HG03039 (cell line): ENCODE data around the gene CCDC40.

Source experiments
- ATAC-seq: cut with Tn5 transposase; IDR thresholded peaks from one replicate; pipeline ENCODE4 v1.9.1; 2021; ENCODE audit warnings: mild to moderate bottlenecking, moderate library complexity; ENCODE audit not compliant: unreplicated experiment

The CCDC40 gene

DNA sequence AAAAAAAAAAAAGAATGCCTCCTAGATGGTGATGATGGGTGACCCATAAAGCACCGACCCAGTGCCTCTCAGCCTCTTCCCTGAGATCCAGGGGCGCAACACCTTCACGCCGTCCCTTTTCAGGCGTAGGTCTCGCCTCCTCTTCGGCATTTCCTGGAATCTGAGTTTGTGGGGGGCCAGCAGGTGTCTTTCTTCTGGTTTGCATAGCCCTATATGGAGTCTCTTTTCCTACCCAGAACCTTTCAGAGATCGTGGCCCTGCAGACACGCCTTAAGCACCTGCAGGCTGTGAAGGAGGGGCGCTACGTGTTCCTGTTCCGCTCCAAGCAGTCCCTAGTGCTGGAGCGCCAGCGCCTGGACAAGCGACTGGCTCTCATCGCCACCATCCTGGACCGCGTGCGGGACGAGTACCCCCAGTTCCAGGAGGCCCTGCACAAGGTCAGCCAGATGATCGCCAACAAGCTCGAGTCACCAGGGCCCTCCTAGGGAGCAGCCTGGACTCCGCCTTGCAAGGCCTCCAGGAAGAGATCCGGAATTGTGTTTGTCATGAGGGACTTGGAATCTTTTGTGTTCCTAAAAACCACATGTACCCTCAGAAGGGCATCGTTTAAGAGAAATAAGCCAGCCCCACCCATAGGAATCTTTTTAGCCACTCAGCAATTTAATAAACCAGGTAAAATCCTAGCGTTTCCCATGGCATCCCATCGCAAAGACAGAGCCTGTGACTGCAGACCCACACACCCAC, 63.0 kb downstream of the CCDC40 start:
- no peak for ATAC-seq

DNA sequence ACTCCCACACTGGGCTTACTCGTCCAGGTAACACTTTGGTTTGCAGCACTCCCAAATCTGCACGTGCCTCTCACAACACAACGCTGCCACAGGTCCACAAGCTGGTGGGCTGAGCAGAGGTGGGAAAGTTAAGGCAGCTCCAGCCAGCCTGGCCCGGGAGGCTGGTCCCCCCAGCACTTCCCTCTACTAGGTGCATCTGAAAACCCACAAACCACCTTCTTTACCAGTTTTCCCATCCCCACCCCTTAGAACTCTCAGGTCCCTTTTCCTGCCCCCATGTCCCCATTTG, 63.5 kb downstream of the CCDC40 start:
- no peak for ATAC-seq

DNA sequence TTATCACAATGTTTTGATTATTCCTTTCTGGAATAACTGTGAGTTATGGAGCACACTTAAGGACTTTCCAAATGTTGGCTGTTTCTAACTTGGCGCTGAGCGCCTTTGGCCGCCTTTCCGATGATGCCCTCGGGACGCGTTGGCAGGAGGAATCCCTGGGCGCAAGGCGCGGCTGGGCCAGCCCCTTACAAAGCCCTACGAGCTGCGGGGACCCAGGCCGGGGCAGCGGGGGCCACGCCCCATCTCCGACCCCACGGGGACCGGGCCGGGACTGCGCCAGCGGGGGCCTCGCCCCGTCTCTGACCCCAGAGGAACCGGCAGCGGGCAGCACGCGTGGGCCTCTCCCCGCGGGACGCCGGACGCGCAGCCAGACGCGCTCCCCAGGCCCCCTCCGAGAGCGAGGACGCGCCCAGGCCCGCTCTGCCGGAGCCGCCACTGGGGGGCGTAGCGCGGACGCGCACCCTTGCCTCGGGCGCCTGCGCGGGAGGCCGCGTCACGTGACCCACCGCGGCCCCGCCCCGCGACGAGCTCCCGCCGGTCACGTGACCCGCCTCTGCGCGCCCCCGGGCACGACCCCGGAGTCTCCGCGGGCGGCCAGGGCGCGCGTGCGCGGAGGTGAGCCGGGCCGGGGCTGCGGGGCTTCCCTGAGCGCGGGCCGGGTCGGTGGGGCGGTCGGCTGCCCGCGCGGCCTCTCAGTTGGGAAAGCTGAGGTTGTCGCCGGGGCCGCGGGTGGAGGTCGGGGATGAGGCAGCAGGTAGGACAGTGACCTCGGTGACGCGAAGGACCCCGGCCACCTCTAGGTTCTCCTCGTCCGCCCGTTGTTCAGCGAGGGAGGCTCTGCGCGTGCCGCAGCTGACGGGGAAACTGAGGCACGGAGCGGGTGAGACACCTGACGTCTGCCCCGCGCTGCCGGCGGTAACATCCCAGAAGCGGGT, 64.8 kb downstream of the CCDC40 start, which contains the start of gene GAA:
Gene GAA, plus strand, starts transcription at position 571 of the 935 bp plus-strand sequence. CDS start 3,006 bp downstream, outside the sequence.
- ATAC-seq = peak; percentile 73

DNA sequence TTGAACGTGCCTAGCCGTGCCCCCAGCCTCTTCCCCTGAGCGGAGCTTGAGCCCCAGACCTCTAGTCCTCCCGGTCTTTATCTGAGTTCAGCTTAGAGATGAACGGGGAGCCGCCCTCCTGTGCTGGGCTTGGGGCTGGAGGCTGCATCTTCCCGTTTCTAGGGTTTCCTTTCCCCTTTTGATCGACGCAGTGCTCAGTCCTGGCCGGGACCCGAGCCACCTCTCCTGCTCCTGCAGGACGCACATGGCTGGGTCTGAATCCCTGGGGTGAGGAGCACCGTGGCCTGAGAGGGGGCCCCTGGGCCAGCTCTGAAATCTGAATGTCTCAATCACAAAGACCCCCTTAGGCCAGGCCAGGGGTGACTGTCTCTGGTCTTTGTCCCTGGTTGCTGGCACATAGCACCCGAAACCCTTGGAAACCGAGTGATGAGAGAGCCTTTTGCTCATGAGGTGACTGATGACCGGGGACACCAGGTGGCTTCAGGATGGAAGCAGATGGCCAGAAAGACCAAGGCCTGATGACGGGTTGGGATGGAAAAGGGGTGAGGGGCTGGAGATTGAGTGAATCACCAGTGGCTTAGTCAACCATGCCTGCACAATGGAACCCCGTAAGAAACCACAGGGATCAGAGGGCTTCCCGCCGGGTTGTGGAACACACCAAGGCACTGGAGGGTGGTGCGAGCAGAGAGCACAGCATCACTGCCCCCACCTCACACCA, 65.7 kb downstream of the CCDC40 start:
- no peak for ATAC-seq

DNA sequence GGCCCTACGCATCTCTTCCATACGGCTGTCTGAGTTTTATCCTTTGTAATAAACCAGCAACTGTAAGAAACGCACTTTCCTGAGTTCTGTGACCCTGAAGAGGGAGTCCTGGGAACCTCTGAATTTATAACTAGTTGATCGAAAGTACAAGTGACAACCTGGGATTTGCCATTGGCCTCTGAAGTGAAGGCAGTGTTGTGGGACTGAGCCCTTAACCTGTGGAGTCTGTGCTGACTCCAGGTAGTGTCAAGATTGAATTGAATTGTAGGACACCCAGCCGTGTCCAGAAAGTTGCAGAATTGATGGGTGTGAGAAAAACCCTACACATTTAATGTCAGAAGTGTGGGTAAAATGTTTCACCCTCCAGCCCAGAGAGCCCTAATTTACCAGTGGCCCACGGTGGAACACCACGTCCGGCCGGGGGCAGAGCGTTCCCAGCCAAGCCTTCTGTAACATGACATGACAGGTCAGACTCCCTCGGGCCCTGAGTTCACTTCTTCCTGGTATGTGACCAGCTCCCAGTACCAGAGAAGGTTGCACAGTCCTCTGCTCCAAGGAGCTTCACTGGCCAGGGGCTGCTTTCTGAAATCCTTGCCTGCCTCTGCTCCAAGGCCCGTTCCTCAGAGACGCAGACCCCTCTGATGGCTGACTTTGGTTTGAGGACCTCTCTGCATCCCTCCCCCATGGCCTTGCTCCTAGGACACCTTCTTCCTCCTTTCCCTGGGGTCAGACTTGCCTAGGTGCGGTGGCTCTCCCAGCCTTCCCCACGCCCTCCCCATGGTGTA, 66.4 kb downstream of the CCDC40 start:
- no peak for ATAC-seq

DNA sequence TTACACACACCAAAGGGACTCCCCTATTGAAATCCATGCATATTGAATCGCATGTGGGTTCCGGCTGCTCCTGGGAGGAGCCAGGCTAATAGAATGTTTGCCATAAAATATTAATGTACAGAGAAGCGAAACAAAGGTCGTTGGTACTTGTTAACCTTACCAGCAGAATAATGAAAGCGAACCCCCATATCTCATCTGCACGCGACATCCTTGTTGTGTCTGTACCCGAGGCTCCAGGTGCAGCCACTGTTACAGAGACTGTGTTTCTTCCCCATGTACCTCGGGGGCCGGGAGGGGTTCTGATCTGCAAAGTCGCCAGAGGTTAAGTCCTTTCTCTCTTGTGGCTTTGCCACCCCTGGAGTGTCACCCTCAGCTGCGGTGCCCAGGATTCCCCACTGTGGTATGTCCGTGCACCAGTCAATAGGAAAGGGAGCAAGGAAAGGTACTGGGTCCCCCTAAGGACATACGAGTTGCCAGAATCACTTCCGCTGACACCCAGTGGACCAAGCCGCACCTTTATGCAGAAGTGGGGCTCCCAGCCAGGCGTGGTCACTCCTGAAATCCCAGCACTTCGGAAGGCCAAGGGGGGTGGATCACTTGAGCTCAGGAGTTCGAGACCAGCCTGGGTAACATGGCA, 67.1 kb downstream of the CCDC40 start:
- no peak for ATAC-seq

DNA sequence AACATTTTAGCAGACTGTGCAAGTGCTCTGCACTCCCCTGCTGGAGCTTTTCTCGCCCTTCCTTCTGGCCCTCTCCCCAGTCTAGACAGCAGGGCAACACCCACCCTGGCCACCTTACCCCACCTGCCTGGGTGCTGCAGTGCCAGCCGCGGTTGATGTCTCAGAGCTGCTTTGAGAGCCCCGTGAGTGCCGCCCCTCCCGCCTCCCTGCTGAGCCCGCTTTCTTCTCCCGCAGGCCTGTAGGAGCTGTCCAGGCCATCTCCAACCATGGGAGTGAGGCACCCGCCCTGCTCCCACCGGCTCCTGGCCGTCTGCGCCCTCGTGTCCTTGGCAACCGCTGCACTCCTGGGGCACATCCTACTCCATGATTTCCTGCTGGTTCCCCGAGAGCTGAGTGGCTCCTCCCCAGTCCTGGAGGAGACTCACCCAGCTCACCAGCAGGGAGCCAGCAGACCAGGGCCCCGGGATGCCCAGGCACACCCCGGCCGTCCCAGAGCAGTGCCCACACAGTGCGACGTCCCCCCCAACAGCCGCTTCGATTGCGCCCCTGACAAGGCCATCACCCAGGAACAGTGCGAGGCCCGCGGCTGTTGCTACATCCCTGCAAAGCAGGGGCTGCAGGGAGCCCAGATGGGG, 68.0 kb downstream of the CCDC40 start:
- no peak for ATAC-seq

DNA sequence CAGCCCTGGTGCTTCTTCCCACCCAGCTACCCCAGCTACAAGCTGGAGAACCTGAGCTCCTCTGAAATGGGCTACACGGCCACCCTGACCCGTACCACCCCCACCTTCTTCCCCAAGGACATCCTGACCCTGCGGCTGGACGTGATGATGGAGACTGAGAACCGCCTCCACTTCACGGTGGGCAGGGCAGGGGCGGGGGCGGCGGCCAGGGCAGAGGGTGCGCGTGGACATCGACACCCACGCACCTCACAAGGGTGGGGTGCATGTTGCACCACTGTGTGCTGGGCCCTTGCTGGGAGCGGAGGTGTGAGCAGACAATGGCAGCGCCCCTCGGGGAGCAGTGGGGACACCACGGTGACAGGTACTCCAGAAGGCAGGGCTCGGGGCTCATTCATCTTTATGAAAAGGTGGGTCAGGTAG, 68.5 kb downstream of the CCDC40 start:
- no peak for ATAC-seq

DNA sequence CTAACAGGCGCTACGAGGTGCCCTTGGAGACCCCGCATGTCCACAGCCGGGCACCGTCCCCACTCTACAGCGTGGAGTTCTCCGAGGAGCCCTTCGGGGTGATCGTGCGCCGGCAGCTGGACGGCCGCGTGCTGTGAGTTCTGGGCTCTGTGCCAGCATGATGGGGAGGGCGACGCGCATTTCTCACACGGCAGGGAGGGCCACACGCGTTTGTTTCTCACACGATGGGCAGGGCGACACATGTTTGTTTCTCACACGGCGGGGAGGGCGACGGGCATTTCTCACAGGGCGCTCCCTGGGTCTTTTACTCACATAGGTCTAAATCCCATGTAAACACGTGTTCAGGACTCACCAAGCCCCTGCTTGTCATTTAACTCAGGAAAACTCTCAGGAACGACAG, 69.3 kb downstream of the CCDC40 start:
- no peak for ATAC-seq

DNA sequence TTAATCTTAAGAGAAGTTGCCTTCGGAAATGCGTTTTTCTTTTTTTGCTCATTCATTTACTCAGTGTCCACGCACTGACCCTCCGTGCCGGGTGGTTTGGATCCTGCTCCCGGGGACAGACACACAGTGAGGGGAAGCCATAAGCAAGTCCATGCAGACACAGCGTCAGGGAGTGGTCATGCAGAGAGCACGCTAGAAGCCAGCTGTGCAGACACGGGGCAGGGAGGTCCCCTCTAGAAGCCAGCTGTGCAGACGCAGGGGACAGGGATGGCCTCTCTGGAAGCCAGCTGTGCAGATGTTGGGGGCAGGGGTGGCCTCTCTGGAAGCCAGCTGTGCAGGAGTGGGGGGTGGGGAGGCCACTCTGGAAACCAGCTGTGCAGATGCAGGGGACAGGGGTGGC, 69.7 kb downstream of the CCDC40 start:
- no peak for ATAC-seq

DNA sequence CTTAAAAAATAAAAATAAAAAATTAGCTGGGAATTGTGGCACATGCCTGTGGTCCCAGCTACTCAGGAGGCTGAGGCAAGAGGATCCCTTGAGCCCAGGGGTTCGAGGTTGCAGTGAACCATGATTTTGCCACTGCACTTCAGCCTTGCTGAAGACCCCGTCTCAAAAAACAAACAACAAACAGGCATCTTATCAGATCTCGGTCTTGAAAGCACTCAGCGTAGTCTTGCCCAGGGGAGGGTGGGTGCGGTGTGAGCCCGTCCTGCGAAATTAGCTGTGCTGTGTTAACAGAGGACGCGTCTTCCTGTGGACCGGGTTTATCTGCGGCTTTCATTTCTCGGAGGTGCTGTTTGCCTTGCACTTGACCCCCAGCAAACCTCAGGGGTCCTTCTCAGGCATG, 70.3 kb downstream of the CCDC40 start:
- ATAC-seq = no peak

DNA sequence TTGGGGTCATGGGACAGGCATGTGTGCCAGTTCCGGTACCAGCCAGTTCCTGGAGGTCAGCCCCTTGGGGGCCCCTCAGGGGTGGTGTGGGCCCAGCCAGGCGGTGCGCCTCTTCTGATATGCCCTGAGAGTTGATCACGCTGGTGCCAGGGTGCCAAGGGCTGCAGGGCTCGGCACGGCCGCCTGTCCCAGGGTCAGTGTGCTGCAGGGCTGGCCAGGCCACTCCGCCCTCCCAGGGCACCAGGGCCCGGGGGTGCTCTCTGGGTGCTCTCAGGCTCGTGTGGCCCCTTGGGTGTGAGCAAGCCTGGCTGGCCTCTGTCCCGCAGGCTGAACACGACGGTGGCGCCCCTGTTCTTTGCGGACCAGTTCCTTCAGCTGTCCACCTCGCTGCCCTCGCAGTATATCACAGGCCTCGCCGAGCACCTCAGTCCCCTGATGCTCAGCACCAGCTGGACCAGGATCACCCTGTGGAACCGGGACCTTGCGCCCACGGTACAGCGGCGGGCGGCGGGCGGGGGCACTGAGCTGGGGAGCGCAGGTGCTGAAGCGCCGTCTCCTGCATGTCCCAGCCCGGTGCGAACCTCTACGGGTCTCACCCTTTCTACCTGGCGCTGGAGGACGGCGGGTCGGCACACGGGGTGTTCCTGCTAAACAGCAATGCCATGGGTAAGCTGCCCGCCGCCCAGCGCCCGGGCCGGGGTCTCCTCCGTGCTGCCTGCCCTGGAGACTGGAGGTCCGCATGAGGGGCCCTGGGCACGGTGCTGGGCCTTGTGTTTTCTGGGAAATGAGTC, 71.0 kb downstream of the CCDC40 start:
- ATAC-seq = no peak

DNA sequence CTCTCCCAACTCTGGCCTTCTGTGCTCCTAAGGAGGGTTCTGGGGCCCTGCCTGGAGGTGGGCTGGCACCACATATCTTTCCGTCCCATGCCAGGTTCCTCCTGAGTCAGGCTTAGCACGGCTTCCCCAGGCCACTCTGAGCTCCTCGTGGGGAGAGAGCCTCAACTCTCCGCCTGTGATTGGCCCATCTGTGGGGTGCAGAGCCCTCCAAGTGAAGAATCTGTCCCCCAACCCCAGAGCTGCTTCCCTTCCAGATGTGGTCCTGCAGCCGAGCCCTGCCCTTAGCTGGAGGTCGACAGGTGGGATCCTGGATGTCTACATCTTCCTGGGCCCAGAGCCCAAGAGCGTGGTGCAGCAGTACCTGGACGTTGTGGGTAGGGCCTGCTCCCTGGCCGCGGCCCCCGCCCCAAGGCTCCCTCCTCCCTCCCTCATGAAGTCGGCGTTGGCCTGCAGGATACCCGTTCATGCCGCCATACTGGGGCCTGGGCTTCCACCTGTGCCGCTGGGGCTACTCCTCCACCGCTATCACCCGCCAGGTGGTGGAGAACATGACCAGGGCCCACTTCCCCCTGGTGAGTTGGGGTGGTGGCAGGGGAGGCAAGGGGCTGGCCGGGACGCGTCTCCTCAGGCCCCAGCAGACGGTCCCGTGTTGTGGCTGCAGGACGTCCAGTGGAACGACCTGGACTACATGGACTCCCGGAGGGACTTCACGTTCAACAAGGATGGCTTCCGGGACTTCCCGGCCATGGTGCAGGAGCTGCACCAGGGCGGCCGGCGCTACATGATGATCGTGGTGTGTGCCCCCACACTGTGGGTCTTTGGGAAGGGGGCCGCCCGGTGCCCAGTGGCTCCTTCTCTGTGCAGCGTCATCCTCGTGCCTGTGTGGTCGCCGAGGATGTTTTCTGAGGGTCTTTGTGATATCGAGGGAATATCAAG, 71.9 kb downstream of the CCDC40 start:
- ATAC-seq = no peak

DNA sequence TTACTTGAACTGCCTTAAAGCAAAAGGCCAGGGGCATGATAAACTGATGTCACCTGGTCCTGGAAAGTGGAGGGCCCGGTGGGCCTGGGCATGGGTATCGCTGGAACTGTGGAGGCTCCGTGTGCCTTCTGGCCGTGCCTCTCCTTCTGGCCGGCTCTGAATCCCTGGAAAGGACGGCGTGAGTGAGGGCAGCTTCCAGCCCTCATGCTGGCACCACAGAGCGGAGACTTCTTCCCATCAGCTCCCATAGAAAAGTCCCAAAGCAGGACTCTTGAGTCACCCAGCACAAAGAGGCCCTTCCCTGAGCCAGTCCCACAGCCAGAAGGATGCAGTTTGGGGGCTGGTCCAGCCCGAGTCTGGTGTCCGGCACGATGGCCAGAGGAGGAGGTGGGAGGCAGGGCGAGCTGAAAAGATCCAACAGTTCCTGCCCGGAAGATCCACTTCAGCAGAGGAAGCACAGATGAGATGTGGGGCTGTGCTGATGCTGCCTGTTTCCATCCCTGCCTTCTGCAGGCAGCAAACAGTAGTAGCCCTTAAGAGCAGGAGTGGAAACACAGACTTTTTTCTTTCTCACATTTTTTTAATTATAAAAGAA, 72.7 kb downstream of the CCDC40 start:
- no peak for ATAC-seq

DNA sequence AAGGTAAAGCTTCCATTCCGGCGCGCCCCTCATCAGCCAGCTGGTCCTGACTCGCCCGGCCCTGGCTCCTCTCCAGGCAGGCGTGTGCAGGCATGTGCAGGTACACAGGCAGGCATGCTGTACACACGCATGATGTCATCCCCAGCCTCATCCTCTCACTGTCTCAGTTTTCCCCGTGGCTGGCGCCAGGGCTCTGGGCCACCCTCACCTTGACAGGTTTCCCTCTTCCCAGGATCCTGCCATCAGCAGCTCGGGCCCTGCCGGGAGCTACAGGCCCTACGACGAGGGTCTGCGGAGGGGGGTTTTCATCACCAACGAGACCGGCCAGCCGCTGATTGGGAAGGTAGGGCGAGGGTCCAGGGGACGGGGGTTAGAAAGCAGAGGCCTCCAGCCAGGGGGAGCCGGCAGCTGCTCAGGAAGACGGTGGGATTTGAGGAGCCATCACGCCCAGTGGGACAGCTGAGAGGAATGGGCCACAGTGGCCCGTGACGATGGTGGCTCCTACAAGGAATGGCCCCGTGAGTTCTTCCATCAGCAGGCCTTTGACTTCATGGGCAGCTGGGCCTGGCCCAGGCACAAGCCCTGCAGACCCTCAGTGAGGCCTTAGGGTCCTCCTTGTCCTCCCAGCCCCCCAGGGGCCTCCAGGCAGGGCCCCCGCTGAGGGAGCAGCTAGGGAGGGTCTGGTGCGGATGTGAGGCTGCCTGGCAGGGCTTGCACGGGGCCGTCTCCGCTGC, 73.4 kb downstream of the CCDC40 start:
- no peak for ATAC-seq

DNA sequence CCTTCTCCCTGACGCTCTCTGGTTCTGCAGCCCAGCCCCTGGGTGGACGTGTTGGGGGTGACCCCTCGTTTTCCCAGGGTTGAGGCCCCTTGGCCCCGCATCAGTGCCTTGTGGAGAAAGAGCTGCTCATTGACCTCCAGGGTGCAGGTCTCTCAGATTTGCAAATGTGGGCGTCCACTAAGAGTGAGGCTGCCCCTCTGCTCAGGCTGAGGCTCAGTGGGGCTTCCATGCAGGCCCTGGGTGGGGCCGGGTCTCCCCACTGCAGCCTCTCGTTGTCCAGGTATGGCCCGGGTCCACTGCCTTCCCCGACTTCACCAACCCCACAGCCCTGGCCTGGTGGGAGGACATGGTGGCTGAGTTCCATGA, 74.0 kb downstream of the CCDC40 start:
- ATAC-seq = no peak
